Loucy (cell line): ENCODE measurements around the gene ZNF609.

Experiments
- H2AFZ ChIP-seq: fragments of 200-600 bp; sonication (generic); 2 replicates; pipeline ENCODE4 v1.6.0; 2016; ENCODE audit warnings: antibody characterized with exemption, mild to moderate bottlenecking, low read length, moderate library complexity
- H3F3A ChIP-seq: fragments of 200-600 bp; 2 replicates; pipeline ENCODE4 v1.6.0; 2016; ENCODE audit warnings: antibody characterized with exemption, low read depth, mild to moderate bottlenecking
- H3K27me3 ChIP-seq: fragments of 200-600 bp; sonication (generic); 2 replicates; pipeline ENCODE4 v1.6.1; 2014; ENCODE audit warnings: low read length, mild to moderate bottlenecking; ENCODE audit not compliant: insufficient read depth, poor library complexity, severe bottlenecking
- H3K36me3 ChIP-seq: fragments of 200-600 bp; sonication (generic); 2 replicates; pipeline ENCODE4 v1.6.1; 2016; ENCODE audit warnings: low read length; ENCODE audit not compliant: insufficient read depth
- H3K4me1 ChIP-seq: fragments of 200-600 bp; sonication (generic); 2 replicates; pipeline ENCODE4 v1.5.1; 2014; ENCODE audit warnings: low read length, mild to moderate bottlenecking; ENCODE audit not compliant: insufficient read depth, poor library complexity, severe bottlenecking
- H3K4me2 ChIP-seq: fragments of 200-600 bp; sonication (generic); 2 replicates; pipeline ENCODE4 v1.6.0; 2014; ENCODE audit warnings: antibody characterized with exemption, low read length, low read depth, mild to moderate bottlenecking; ENCODE audit not compliant: poor library complexity, severe bottlenecking
- H3K4me3 ChIP-seq: fragments of 200-600 bp; sonication (generic); 2 replicates; pipeline ENCODE4 v1.5.1; 2014; ENCODE audit warnings: low read length, mild to moderate bottlenecking, mixed read lengths; ENCODE audit not compliant: poor library complexity, severe bottlenecking
- H3K79me2 ChIP-seq: fragments of 200-600 bp; sonication (generic); 2 replicates; pipeline ENCODE4 v1.6.1; 2014; ENCODE audit warnings: low read length; ENCODE audit not compliant: insufficient read depth
- H3K9ac ChIP-seq: fragments of 200-600 bp; sonication (generic); 2 replicates; pipeline ENCODE4 v1.6.0; 2014; ENCODE audit warnings: mild to moderate bottlenecking, low read depth, low read length, moderate library complexity; ENCODE audit not compliant: poor library complexity, severe bottlenecking
- H3K9me2 ChIP-seq: fragments of 200-600 bp; sonication (generic); replicated peaks from 2 replicates; pipeline ENCODE4 v1.6.1; 2016; ENCODE audit warnings: low read depth, low read length, mixed read lengths
- H3K9me3 ChIP-seq: fragments of 200-600 bp; sonication (generic); 2 replicates; pipeline ENCODE4 v1.6.1; 2014; ENCODE audit warnings: mild to moderate bottlenecking, antibody characterized with exemption, low read length, low read depth; ENCODE audit not compliant: insufficient read depth
- H4K20me1 ChIP-seq: fragments of 200-600 bp; sonication (generic); 2 replicates; pipeline ENCODE4 v1.6.0; 2014; ENCODE audit warnings: antibody characterized with exemption, low read length, mild to moderate bottlenecking; ENCODE audit not compliant: insufficient read depth, poor library complexity, severe bottlenecking
- CTCF ChIP-seq: fragments of 200-600 bp; sonication (generic); conservative IDR thresholded peaks from 2 replicates; pipeline ENCODE4 v1.5.1; 2014; ENCODE audit warnings: mild to moderate bottlenecking, antibody characterized with exemption, low read length
- EZH2phosphoT487 ChIP-seq: fragments of 200-600 bp; IDR thresholded peaks from 2 replicates; pipeline ENCODE4 v1.6.1; 2018; ENCODE audit warnings: antibody characterized with exemption, mild to moderate bottlenecking, moderate library complexity, borderline replicate concordance

The ZNF609 gene

GRCh38 chr15:64622410-64623260, 162.3 kb downstream of the ZNF609 start:
- Histone ChIP-seq H3K36me3 (peaks cover 9% of the 10 kb centered on the region; the same call in 1 of the 2 replicates), H3K4me3 (peak overlapping the region; percentile 58), H3K4me2 (peak overlapping the region; percentile 65), H3K27me3 (no peaks in the 10 kb centered on the region), H3K79me2 (peaks cover 69% of the 10 kb centered on the region), H3F3A (peaks cover 24% of the 10 kb centered on the region), H3K4me1 (peaks cover 70% of the 10 kb centered on the region), H3K9me3 (no peaks in the 10 kb centered on the region), H3K9me2 (no peaks in the 10 kb centered on the region), H4K20me1 (peaks cover 66% of the 10 kb centered on the region), H2AFZ (no peak overlapping the region), H3K9ac (no peak overlapping the region)
- no peak for TF ChIP-seq CTCF
- no peak for TF ChIP-seq EZH2phosphoT487

DNA sequence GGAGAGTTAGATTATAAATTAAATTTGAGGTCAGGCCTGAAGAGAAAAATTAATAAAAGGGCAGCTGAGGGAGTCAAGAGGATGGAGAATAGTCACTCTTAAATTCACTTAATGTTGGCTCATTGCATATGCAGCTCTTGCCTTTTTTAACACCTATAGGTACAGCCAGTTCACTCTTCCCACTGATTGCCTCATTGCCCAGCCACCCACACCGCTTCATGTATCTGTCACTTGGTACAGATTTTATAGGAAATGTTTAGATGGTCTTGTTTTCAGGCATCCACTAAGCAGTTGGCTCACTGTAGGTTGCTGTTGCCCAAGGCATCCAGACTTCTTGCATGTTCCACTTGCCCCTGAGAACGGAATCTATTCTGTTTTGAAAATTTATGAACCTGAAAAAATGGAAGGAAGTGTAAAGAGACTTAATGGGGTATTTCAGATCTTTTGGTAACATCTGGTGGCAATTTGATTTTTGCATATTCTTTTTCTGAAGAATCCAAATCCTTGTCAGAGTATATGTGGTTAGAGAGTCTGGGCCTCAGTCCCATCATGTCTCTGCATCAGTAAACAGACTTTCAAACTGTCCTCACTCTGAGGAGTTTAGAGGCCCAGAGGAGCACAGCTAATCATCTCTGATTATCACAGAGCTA, 163.1 kb downstream of the ZNF609 start:
- peaks cover 67% of the 10 kb centered on the region for H3K79me2 ChIP-seq

GRCh38 chr15:64624242-64624641, 163.9 kb downstream of the ZNF609 start:
- Histone ChIP-seq H3K9me2 (no peaks in the 10 kb centered on the region), H3F3A (peaks cover 24% of the 10 kb centered on the region), H4K20me1 (peaks cover 51% of the 10 kb centered on the region), H3K4me2 (peak overlapping the region; percentile 65), H3K36me3 (peaks cover 9% of the 10 kb centered on the region; the same call in 1 of the 2 replicates), H3K4me1 (peaks cover 57% of the 10 kb centered on the region), H3K9ac (no peak overlapping the region), H3K79me2 (peaks cover 65% of the 10 kb centered on the region), H2AFZ (no peak overlapping the region), H3K27me3 (no peaks in the 10 kb centered on the region), H3K4me3 (peak overlapping the region; percentile 52), H3K9me3 (no peaks in the 10 kb centered on the region)
- no peak for TF ChIP-seq EZH2phosphoT487
- no peak for TF ChIP-seq CTCF

More for the DNA sequence above, 163.1 kb downstream of the ZNF609 start:
- peaks cover 59% of the 10 kb centered on the region for H4K20me1 ChIP-seq
- peaks cover 9% of the 10 kb centered on the region; the same call in 1 of the 2 replicates for H3K36me3 ChIP-seq
- no peaks in the 10 kb centered on the region for H3K9me3 ChIP-seq
- peaks cover 65% of the 10 kb centered on the region for H3K4me1 ChIP-seq
- no peaks in the 10 kb centered on the region for H3K9me2 ChIP-seq
- H2AFZ ChIP-seq = no peak overlapping the region
- no peak for TF ChIP-seq CTCF
- H3K4me2 ChIP-seq = peak overlapping the region; percentile 65
- no peaks in the 10 kb centered on the region for H3K27me3 ChIP-seq
- H3K9ac ChIP-seq = no peak overlapping the region
- H3K4me3 ChIP-seq = peak overlapping the region; percentile 52
- peaks cover 24% of the 10 kb centered on the region for H3F3A ChIP-seq
